Measurements from ENCODE around the gene GZF1.

GRCh38 chr20:23363257-23363649 is 1.3 kb downstream of the GZF1 start:
- TF ChIP-seq POLR2A (IDR thresholded peaks at IDR 0.05; ENCODE audit: low read length) (no peak), GATA1 (IDR thresholded peaks at IDR 0.05; ENCODE audit: low read depth, low read length) (no peak)
